C4-2B (cell line): ENCODE results near the gene RWDD2A.

Source experiments
- H3K27ac ChIP-seq: fragments of 450-650 bp; 2 replicates; pipeline ENCODE4 v1.5.1; 2017
- CTCF ChIP-seq: fragments of 450-650 bp; conservative IDR thresholded peaks from 2 replicates; pipeline ENCODE4 v1.5.1; 2017; ENCODE audit warnings: mild to moderate bottlenecking
- ZFX ChIP-seq: fragments of 450-650 bp; IDR thresholded peaks from 2 replicates; pipeline ENCODE4 v1.6.1; 2017

The RWDD2A gene

DNA sequence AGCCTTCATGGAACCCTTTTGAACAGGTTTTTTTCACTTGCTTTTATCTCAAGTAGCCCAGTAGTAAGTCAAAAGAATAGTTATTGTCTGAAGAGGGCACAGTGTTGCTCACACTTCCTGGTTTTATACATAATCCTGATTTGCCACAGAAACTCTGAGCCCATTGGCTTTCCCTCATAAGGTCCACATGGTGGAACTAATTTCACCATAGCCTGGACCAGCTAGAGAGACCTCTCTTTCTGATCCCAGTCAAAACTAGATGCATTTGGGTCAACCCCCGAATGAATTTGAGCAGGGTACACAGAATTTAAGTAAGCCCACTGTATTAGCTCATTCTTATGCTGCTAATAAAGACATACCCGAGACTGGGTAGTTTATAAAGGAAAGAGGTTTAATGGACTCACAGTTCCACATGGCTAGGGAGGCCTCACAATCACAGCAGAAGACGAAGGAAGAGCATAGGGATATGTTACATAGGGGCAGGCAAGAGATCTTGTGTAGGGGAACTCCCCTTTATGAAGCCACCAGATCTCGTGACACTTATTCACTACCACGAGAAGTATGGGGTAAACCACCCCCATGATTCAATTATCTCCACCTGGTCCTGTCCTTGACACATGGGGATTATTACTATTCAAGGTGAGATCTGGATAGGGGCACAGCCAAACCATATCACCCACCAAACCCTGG lies 6.2 kb downstream of the RWDD2A start:
- TF ChIP-seq CTCF = no peak
- TF ChIP-seq ZFX = no peak
- peak overlapping the region; percentile 37; the same call in 1 of the 2 replicates for H3K27ac ChIP-seq

DNA sequence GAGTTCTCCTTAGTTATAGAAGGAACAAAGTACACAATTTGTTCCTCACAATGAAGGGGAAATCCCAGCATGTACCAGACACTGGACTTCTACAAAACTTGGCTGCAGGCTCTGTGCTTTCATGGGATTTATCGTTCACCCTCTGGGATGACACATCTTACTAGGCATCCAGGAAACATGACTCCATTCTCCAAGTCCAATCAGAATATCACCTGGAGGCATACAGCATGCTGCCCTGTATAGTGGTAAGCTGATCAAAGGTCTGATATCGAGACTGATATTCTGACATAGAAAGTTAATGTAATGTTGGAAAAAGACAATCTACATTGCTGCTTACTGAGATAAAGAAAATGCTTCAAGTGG lies 6.7 kb downstream of the RWDD2A start:
- TF ChIP-seq ZFX = no peak
- TF ChIP-seq CTCF = no peak
- H3K27ac ChIP-seq = peak overlapping the region; percentile 37; the same call in 1 of the 2 replicates

DNA sequence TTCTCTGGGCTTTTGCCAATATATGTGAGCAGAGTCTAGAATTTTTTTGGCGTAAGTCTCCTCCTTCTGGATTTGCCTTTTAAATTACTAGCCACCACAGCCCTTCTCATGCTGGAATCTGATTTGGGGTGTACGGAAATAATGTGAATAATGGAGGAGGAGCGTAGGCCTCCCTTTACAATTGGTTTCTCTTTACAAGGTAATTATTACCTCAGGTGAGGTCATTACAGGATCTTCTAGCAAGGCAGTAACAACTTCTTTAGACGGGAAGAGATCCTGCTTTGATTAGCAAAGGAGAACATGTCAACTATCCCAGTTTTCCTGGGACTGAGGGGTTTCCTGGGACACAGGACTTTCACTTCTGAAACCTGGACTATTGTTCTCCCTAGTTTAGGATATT lies 8.9 kb downstream of the RWDD2A start:
- no peak overlapping the region for H3K27ac ChIP-seq
- no peak for TF ChIP-seq ZFX

DNA sequence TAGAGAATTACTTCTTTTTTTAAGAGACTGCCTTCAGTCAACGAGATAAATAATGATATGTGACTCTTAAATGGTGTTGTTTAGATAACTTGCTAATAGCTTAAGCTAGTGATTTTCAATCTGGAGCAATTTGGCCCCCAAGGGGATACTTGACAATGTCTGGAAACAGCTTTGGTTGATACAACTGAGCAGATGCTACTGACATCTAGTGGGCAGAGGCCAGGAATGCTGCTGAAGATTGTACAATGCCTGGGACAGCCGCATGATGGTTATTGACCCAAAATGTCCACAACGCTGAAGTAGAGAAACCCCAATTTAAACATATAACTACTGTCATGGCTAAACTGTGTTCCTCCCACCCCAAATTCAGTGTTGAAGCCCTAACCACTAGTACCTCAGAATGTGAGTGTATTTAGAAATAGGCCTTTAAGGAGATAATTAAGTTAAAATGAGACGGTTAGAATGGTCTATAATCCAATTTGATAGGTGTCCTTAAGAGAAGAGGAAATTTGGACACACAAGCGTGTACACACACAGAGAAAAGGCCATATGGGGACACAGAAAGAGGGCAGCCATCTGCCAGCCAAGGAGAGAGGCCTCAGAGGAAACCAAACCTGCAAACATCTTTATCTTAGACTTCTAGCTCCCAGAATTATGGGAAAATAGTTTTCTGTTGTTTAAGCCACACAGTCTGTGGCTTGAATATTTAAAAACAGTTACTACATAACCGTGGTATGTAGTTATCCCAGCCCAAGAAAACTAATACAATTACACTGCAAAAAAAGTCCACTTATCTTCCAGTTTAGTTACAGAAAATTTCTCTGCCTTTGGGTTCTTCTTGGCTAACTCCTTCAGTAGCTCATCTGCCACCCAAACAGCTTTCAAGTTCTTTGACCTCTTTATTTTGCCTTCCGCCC lies 22.2 kb downstream of the RWDD2A start:
- TF ChIP-seq ZFX (no peak), CTCF (peak; percentile 88)
- H3K27ac ChIP-seq = no peak overlapping the region

- no peak for TF ChIP-seq CTCF
- no peak for TF ChIP-seq ZFX
- no peak overlapping the region for H3K27ac ChIP-seq
These were observed 23.6 kb downstream of the RWDD2A start for GRCh38 chr6:83216806-83217205.

GRCh38 chr6:83218646-83219045 lies 25.5 kb downstream of the RWDD2A start:
- H3K27ac ChIP-seq = no peak overlapping the region
- TF ChIP-seq ZFX = no peak
- no peak for TF ChIP-seq CTCF

DNA sequence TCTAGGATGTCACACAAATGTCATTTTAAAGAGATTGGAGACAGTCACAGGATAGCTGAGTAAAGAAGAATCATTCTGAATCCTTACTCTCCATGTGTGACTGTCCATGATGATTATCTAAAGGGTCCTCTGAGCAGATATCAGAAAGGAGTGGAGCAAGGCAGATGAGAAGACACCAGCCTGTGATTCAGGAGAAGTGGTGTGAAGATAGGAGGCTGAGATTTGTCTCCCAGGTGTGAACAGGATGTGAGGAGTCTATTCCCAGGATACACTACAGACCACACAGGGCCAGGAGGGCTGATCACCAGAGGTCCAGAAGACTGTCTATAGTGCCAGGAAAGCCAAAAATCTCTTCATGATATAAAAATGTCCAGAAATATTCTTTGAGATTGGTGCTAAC lies 27.0 kb downstream of the RWDD2A start:
- TF ChIP-seq ZFX = no peak
- no peak for TF ChIP-seq CTCF
- no peak overlapping the region for H3K27ac ChIP-seq
